MG63 (cell line): Measurements from ENCODE around the gene ROGDI. TPM values are rescaled to one million over a fixed set of nuclear protein-coding genes. Genes with fewer than 3 reads are reported as not detected.

ENCODE experiments used
- DNase-seq: peaks from one replicate; pipeline ENCODE4 v3.0.0-alpha.2; 2020
- H3K27me3 ChIP-seq: fragments of 250-450 bp; sonication (Bioruptor Pico); 2 replicates; pipeline ENCODE4 v1.5.1; 2020; ENCODE audit warnings: mild to moderate bottlenecking, moderate library complexity
- H3K36me3 ChIP-seq: fragments of 250-450 bp; sonication (Bioruptor Pico); 2 replicates; pipeline ENCODE4 v1.5.1; 2020; ENCODE audit warnings: mild to moderate bottlenecking, moderate library complexity
- H3K4me3 ChIP-seq: fragments of 250-450 bp; sonication (Bioruptor Pico); 2 replicates; pipeline ENCODE4 v1.5.1; 2020; ENCODE audit warnings: mild to moderate bottlenecking, moderate library complexity
- H3K9me3 ChIP-seq: fragments of 250-450 bp; sonication (Bioruptor Pico); 2 replicates; pipeline ENCODE4 v1.5.1; 2020; ENCODE audit warnings: mild to moderate bottlenecking, moderate library complexity
- total RNA-seq: library from RNA; depleted of rRNA; stranded (reverse); fragments of >200 nt; shearing (Covaris generic); gene quantifications from 2 replicates; pipeline ENCODE4 v1.2.3, GENCODE V29; 2014; ENCODE audit warnings: low replicate concordance

The ROGDI gene
- total RNA-seq, 1 experiment from 2014 or later, result 7.7 TPM

DNA sequence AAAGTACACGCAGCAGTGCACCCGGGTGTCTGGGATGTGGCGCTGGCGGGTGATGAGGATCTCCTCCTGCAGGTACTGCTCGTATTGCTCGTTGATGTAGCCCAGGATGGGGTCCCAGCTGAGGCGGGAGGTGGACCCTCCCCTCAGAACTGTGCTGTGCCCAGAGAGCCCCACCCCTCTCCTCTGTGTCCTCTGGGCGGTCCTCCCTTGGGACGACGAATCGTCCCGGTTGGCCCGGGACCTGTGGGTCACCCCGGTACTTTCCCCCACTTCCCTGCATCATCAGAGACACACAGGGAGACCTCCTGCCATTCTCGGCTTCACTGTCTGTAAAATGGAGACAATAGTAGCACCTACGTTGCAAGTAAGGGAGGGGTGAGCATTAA is 18.5 kb downstream of the ROGDI start:
- no peak for DNase-seq
- no peaks in the 10 kb centered on the region for H3K9me3 ChIP-seq
- H3K36me3 ChIP-seq, result no peaks in the 10 kb centered on the region
- no peak overlapping the region for H3K4me3 ChIP-seq
- no peaks in the 10 kb centered on the region for H3K27me3 ChIP-seq

- Histone ChIP-seq H3K27me3 (no peaks in the 10 kb centered on the region), H3K4me3 (no peak overlapping the region), H3K36me3 (no peaks in the 10 kb centered on the region), H3K9me3 (no peaks in the 10 kb centered on the region)
- DNase-seq, result no peak
Observed at GRCh38 chr16:4783251-4783950, 19.0 kb downstream of the ROGDI start.

- DNase-seq, result no peak
- Histone ChIP-seq H3K36me3 (no peaks in the 10 kb centered on the region), H3K9me3 (no peaks in the 10 kb centered on the region), H3K4me3 (no peak overlapping the region), H3K27me3 (no peaks in the 10 kb centered on the region)
Observed at GRCh38 chr16:4780235-4780634, 22.2 kb downstream of the ROGDI start.

DNA sequence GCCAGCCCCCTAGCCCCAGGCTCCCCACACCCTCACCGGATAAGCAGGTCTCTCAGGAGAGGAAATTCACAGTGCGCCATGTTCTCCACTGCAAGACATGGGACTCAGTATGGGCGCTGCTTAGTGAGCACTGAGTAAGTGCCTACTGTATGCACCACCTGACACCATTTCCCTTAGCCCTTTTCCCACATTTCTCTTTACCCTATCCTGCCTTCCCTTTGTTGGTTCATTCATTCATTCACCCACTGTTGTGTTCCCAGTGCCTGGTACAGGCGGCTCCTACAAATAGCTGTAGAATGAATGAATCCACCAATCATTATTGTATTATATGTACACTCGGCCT is 24.4 kb downstream of the ROGDI start:
- H3K36me3 ChIP-seq, result no peaks in the 10 kb centered on the region
- H3K4me3 ChIP-seq, result no peak overlapping the region
- no peaks in the 10 kb centered on the region for H3K9me3 ChIP-seq
- no peaks in the 10 kb centered on the region for H3K27me3 ChIP-seq
- DNase-seq, result no peak

DNA sequence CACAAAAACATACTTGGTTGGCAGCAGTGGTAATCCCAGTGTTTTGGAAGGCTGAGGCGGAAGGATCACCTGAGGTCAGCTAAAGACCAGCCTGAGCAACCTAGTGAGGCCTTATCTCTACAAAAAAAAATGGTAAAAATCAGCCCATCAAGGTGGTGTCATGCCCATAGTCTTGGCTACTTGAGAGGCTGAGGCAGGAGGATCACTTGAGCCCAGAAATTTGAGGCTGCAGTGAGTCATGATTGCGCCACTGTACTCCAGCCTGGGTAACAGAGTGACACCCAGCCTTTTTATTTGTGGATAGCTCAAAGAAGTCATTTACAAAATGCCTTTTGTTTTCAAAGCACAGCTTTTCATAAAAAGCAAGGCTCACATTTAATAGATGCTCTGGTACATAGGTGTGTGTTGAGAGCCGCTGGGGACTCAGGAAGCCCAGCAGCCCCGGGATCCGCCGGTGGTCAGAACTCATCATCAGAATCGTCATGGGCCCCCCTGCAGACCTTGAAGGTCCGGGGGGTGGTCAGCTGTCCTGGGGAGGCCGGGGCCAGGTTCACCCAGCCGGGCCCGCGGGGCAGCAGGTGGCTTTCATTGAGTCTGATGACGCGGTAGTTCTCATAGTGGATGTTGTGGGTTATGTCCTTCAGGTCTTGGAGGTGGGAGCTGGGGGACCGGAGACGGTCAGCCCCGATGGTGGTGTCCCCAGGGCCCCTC is 24.9 kb downstream of the ROGDI start:
- Histone ChIP-seq H3K4me3 (no peak overlapping the region), H3K36me3 (no peaks in the 10 kb centered on the region), H3K27me3 (no peaks in the 10 kb centered on the region), H3K9me3 (no peaks in the 10 kb centered on the region)
- DNase-seq, result no peak

GRCh38 chr16:4776141-4776705 is 26.2 kb downstream of the ROGDI start:
- Histone ChIP-seq H3K36me3 (no peaks in the 10 kb centered on the region), H3K27me3 (no peaks in the 10 kb centered on the region), H3K4me3 (no peak overlapping the region), H3K9me3 (no peaks in the 10 kb centered on the region)
- no peak for DNase-seq

DNA sequence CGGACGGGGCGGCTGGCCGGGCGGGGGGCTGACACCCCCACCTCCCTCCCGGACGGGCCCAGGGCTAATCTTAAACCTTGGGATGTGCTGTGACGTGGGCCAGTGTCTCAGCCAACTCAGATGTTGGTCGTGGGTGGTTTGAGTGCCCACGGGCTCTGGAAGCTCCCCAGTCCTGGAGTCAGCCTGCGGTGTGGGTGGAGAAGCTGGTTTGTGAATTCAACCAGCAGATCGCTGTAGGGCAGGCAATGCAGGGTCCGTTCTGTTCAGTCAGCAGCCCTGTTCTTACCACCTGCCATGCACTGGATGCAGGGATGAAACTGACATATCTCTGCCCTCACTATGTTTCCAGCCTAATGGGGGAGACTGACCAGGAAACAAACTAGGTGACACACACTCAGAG is 27.4 kb downstream of the ROGDI start:
- no peaks in the 10 kb centered on the region for H3K36me3 ChIP-seq
- no peak for DNase-seq
- H3K4me3 ChIP-seq, result no peak overlapping the region
- H3K9me3 ChIP-seq, result no peaks in the 10 kb centered on the region
- no peaks in the 10 kb centered on the region for H3K27me3 ChIP-seq

GRCh38 chr16:4772351-4772750 is 30.1 kb downstream of the ROGDI start:
- no peak for DNase-seq
- no peaks in the 10 kb centered on the region for H3K27me3 ChIP-seq
- H3K4me3 ChIP-seq, result no peak overlapping the region
- H3K36me3 ChIP-seq, result no peaks in the 10 kb centered on the region
- no peaks in the 10 kb centered on the region for H3K9me3 ChIP-seq

- Histone ChIP-seq H3K36me3 (peaks cover 3% of the 10 kb centered on the region; the same call in 1 of the 2 replicates), H3K4me3 (no peak overlapping the region), H3K9me3 (no peaks in the 10 kb centered on the region), H3K27me3 (no peaks in the 10 kb centered on the region)
- DNase-seq, result no peak
Observed at GRCh38 chr16:4771646-4772045, 30.8 kb downstream of the ROGDI start.

- no peaks in the 10 kb centered on the region for H3K9me3 ChIP-seq
- H3K4me3 ChIP-seq, result peak overlapping the region; percentile 99
- DNase-seq, result no peak
- peaks cover 19% of the 10 kb centered on the region for H3K36me3 ChIP-seq
- H3K27me3 ChIP-seq, result no peaks in the 10 kb centered on the region
Observed at GRCh38 chr16:4769306-4769638, 33.2 kb downstream of the ROGDI start.

- H3K27me3 ChIP-seq, result no peaks in the 10 kb centered on the region
- no peaks in the 10 kb centered on the region for H3K9me3 ChIP-seq
- H3K4me3 ChIP-seq, result peak overlapping the region; percentile 99
- H3K36me3 ChIP-seq, result peaks cover 24% of the 10 kb centered on the region
- DNase-seq, result peak; percentile 97
Observed at GRCh38 chr16:4768549-4769305, 33.7 kb downstream of the ROGDI start.

- Histone ChIP-seq H3K4me3 (peak overlapping the region; percentile 99), H3K36me3 (peaks cover 30% of the 10 kb centered on the region), H3K9me3 (no peaks in the 10 kb centered on the region), H3K27me3 (no peaks in the 10 kb centered on the region)
- DNase-seq, result peak; percentile 48
Observed at GRCh38 chr16:4767872-4768548, 34.4 kb downstream of the ROGDI start.

DNA sequence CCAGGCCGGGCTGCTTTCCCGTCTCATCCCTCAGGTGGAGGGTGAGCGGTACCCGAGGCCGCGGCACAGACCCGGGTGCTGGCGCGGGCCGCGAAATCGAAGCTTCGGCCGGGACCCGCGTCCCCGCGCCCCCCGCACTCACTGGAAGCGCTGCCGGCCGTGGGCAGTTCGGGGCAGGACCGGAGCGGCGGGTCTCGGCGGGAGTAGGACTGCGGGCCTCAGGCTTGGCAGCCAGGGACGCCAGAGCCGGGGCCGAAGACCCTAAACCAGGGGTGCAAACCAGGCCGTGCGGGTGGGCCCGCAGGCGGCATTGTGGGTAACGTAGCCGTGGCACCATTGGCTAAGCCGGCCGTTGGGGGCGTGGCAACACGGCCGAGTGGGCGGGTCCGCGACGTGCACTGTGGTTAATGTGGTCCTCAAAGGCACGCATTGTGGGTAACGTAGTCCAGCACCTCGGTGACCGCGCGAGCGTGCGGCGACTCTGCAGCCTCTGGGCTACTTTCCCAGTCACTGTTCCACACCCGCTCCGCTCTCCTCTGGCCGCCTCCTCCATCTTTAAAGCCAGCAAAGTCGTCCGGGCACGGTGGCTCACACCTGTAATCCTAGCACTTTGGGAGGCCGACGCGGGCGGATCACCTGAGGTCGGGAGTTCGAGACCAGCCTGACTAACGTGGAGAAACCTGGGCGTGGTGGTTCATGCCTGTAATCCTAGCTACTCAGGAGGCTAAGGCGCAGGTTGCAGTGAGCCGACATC is 35.4 kb downstream of the ROGDI start, which contains the start of gene ZNF500:
Gene ZNF500, minus strand, starts transcription at position 288 of the 754 bp plus-strand sequence. CDS start 1,184 bp downstream, outside the sequence.
- Histone ChIP-seq H3K4me3 (peak within 1 kb of the TSS; percentile 99), H3K9me3 (no peaks in the 10 kb centered on the region), H3K36me3 (peaks cover 39% of the 10 kb centered on the region), H3K27me3 (no peaks in the 10 kb centered on the region)
- DNase-seq, result peak; percentile 98

DNA sequence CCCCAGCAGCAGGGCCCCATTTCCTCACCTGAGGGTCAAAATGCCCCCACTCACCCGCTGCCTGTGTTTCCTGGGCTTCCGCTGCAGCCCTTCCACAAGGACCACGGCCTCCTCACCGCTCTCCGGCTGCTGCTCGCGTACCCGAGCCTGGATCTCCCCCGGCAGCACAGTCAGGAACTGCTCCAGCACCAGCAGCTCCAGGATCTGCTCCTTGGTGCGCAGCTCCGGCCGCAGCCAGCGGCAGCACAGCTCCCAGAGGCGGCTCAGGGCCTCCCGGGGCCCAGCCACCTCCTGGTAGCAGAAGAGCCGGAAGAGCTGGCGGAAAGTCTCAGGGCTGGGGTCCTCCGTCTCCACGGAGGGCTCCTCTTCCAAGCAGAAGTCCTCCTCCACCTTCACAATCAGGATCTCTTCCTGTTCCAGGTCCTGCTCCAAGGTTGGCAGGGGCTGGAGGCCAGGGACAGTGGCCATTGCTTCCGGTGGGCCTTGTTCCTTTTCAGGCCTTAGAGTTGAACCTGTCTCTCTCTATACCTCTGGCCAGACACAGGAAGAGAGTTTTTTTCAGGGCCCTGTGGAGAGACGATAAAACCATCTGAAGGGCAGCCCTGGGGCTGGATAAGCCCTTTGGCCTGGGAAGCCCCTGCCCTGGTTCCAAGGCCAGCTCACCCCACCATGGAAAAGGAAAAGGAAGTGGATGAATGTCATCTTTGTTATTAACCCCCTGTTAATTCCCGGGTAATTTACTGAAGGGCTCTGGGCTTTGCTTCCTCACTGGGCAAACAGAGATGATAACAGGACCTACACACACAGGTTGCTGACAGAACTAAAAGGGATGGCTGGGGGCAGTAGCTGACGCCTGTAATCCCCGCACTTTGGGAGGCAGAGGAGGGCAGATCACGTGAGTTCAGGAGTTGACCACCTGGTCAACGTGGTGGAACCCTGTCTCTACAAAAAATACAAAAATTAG is 36.6 kb downstream of the ROGDI start:
- Histone ChIP-seq H3K9me3 (no peaks in the 10 kb centered on the region), H3K27me3 (no peaks in the 10 kb centered on the region), H3K36me3 (peaks cover 50% of the 10 kb centered on the region), H3K4me3 (peak overlapping the region; percentile 99)
- DNase-seq, result no peak

GRCh38 chr16:4763791-4764190 is 38.6 kb downstream of the ROGDI start:
- no peak for DNase-seq

More at GRCh38 chr16:4763791-4764190, 38.6 kb downstream of the ROGDI start:
- no peak overlapping the region for H3K4me3 ChIP-seq
- H3K36me3 ChIP-seq, result peaks cover 70% of the 10 kb centered on the region
- no peaks in the 10 kb centered on the region for H3K9me3 ChIP-seq
- H3K27me3 ChIP-seq, result no peaks in the 10 kb centered on the region
